SK-N-SH (cell line): ENCODE results near the gene RNF169. TPM values are rescaled to one million over a fixed set of nuclear protein-coding genes. Genes with fewer than 3 reads are reported as not detected.

Experiments
- CTCF ChIA-PET: fragments of 300-600, 350-600 bp; formaldehyde crosslinking; extraction: SDS; loops from one replicate; lab custom pipeline; 2021; lab: Yijun Ruan, JAX
- POLR2A ChIA-PET: fragments of 350-600 bp; sonication (Branson Sonifier 250); formaldehyde crosslinking; extraction: SDS; loops from one replicate; lab custom pipeline; 2020; ENCODE audit warnings: antibody characterized with exemption, inconsistent platforms; lab: Yijun Ruan, JAX
- DNase-seq: peaks from one replicate; pipeline ENCODE4 v3.0.0; 2012
- H2AFZ ChIP-seq: fragments of 200-600 bp; sonication (generic); 2 replicates; pipeline ENCODE4 v1.8.1; 2016; ENCODE audit warnings: antibody characterized with exemption, mild to moderate bottlenecking, low read depth
- H3F3A ChIP-seq: fragments of 200-600 bp; sonication (generic); replicated peaks from 2 replicates; pipeline ENCODE3; 2016; ENCODE audit warnings: antibody characterized with exemption, mild to moderate bottlenecking; ENCODE audit not compliant: insufficient read depth
- H3K27ac ChIP-seq, 2 experiments: fragments of 200-500 bp in 1 of 2; fragments of 200-600 bp in 1 of 2; sonication (Bioruptor generic) in 1 of 2; sonication (generic), shearing (Covaris generic) in 1 of 2; 2 replicates each; pipeline versions ENCODE4 v1.5.1 to v1.6.1; 2014 to 2016; ENCODE audit warnings: low read depth in 2 of 2, inconsistent platforms in 1 of 2, low read length in 1 of 2, mild to moderate bottlenecking in 1 of 2, mixed read lengths in 1 of 2
- H3K27me3 ChIP-seq: fragments of 200-600 bp; sonication (generic), shearing (Covaris generic); 2 replicates; pipeline ENCODE4 v1.6.1; 2016; ENCODE audit warnings: mixed run types; ENCODE audit not compliant: insufficient read depth
- H3K36me3 ChIP-seq, 2 experiments: fragments of 200-500 bp in 1 of 2; fragments of 200-600 bp in 1 of 2; sonication (Bioruptor generic) in 1 of 2; sonication (generic) in 1 of 2; replicated peaks in 1 of 2; 2 replicates each; pipeline versions ENCODE3 to v1.5.1; 2014 to 2016; ENCODE audit warnings: low read length in 1 of 2, mild to moderate bottlenecking in 1 of 2; ENCODE audit not compliant: insufficient read depth in 2 of 2, control insufficient read depth in 1 of 2
- H3K4me1 ChIP-seq, 2 experiments: fragments of 200-500 bp in 1 of 2; fragments of 200-600 bp in 1 of 2; sonication (Bioruptor generic) in 1 of 2; sonication (generic), shearing (Covaris generic) in 1 of 2; 2 replicates each; pipeline versions ENCODE4 v1.5.1 to v1.6.1; 2014 to 2016; ENCODE audit warnings: low read depth in 1 of 2, low read length in 1 of 2, mixed run types in 1 of 2; ENCODE audit not compliant: insufficient read depth in 2 of 2, control insufficient read depth in 1 of 2
- H3K4me2 ChIP-seq: fragments of 200-600 bp; sonication (generic), shearing (Covaris generic); 2 replicates; pipeline ENCODE4 v1.6.1; 2017; ENCODE audit warnings: mixed run types
- H3K4me3 ChIP-seq, 2 experiments: fragments of 200-500 bp in 1 of 2; fragments of 200-600 bp in 1 of 2; sonication (Bioruptor generic) in 1 of 2; sonication (generic), shearing (Covaris generic) in 1 of 2; 2 replicates each; pipeline versions ENCODE4 v1.5.1 to v1.8.1; 2014 to 2016; ENCODE audit warnings: low read depth in 2 of 2, inconsistent platforms in 1 of 2, low read length in 1 of 2, mild to moderate bottlenecking in 1 of 2, mixed read lengths in 1 of 2, moderate library complexity in 1 of 2
- H3K79me2 ChIP-seq: fragments of 200-600 bp; sonication (generic); 2 replicates; pipeline ENCODE4 v1.8.1; 2017; ENCODE audit warnings: mild to moderate bottlenecking; ENCODE audit not compliant: insufficient read depth
- H3K9ac ChIP-seq: fragments of 200-600 bp; sonication (generic); 2 replicates; pipeline ENCODE4 v1.6.1; 2017; ENCODE audit warnings: mixed run types
- H3K9me2 ChIP-seq: fragments of 200-600 bp; sonication (generic); 2 replicates; pipeline ENCODE4 v1.6.1; 2017; ENCODE audit warnings: mixed run types
- H3K9me3 ChIP-seq: fragments of 200-600 bp; sonication (generic); 2 replicates; pipeline ENCODE4 v1.6.1; 2017; ENCODE audit warnings: mixed run types, mild to moderate bottlenecking, moderate library complexity
- H4K20me1 ChIP-seq: fragments of 200-600 bp; sonication (generic); 2 replicates; pipeline ENCODE4 v1.6.1; 2017; ENCODE audit warnings: mild to moderate bottlenecking, mixed run types; ENCODE audit not compliant: insufficient read depth
- CHD2 ChIP-seq: fragments of 150-350 bp; IDR thresholded peaks from 2 replicates; pipeline ENCODE4 v1.6.1; 2018; ENCODE audit warnings: low read length; ENCODE audit not compliant: partially characterized antibody
- ELF1 ChIP-seq: IDR thresholded peaks from 2 replicates; pipeline ENCODE4 v1.4.0; 2012
- EP300 ChIP-seq, 2 experiments: IDR thresholded peaks; 2 replicates each; pipeline versions ENCODE4 v1.4.0 to v1.6.1; 2012; ENCODE audit warnings: borderline replicate concordance in 1 of 2, low read depth in 1 of 2, low read length in 1 of 2
- EZH2phosphoT487 ChIP-seq: fragments of 200-600 bp; sonication (generic); IDR thresholded peaks from 2 replicates; pipeline ENCODE4 v1.6.1; 2017; ENCODE audit warnings: low read depth, mixed run types, mild to moderate bottlenecking, antibody characterized with exemption, moderate library complexity, borderline replicate concordance
- GABPA ChIP-seq: IDR thresholded peaks from 2 replicates; pipeline ENCODE4 v1.4.0; 2012; ENCODE audit warnings: low read depth, mild to moderate bottlenecking
- GATA2 ChIP-seq: sonication (generic); formaldehyde crosslinking; IDR thresholded peaks from 2 replicates; pipeline ENCODE4 v1.5.0; 2020; ENCODE audit warnings: mild to moderate bottlenecking, missing genetic modification reagents
- MEF2A ChIP-seq: IDR thresholded peaks from 2 replicates; pipeline ENCODE4 v1.4.0; 2012; ENCODE audit warnings: low read depth, borderline replicate concordance
- MXI1 ChIP-seq: IDR thresholded peaks from 2 replicates; pipeline ENCODE4 v1.6.1; 2012; ENCODE audit warnings: mild to moderate bottlenecking, low read depth, low read length, improper control_type of control experiment
- NFIC ChIP-seq: IDR thresholded peaks from 2 replicates; pipeline ENCODE4 v1.4.0; 2012; ENCODE audit warnings: borderline replicate concordance
- NRF1 ChIP-seq: IDR thresholded peaks from 2 replicates; pipeline ENCODE4 v1.6.1; 2012; ENCODE audit warnings: low read depth, mild to moderate bottlenecking, low read length
- RAD21 ChIP-seq: IDR thresholded peaks from 2 replicates; pipeline ENCODE4 v1.6.1; 2012; ENCODE audit warnings: mild to moderate bottlenecking, low read length
- RCOR1 ChIP-seq: fragments of 150-350 bp; IDR thresholded peaks from 2 replicates; pipeline ENCODE4 v1.6.1; 2017; ENCODE audit warnings: antibody characterized with exemption, low read length
- REST ChIP-seq: IDR thresholded peaks from 2 replicates; pipeline ENCODE4 v1.6.1; 2012; ENCODE audit warnings: mild to moderate bottlenecking, low read depth, low read length, moderate library complexity
- RXRA ChIP-seq: IDR thresholded peaks from 2 replicates; pipeline ENCODE4 v1.4.0; 2012; ENCODE audit warnings: low read depth, mild to moderate bottlenecking, borderline replicate concordance
- SIN3A ChIP-seq: IDR thresholded peaks from 2 replicates; pipeline ENCODE4 v1.6.1; 2012; ENCODE audit warnings: low read depth, mild to moderate bottlenecking, low read length, moderate library complexity, borderline replicate concordance
- TCF12 ChIP-seq: IDR thresholded peaks from 2 replicates; pipeline ENCODE4 v1.4.0; 2012
- TEAD4 ChIP-seq: IDR thresholded peaks from 2 replicates; pipeline ENCODE4 v1.4.0; 2012; ENCODE audit warnings: mild to moderate bottlenecking, borderline replicate concordance; ENCODE audit not compliant: insufficient read depth
- YY1 ChIP-seq: IDR thresholded peaks from 2 replicates; pipeline ENCODE4 v1.4.0; 2012; ENCODE audit warnings: low read depth, mild to moderate bottlenecking
- WGBS: methylation state at CpG from one replicate; pipeline ENCODE4 v1.1.6; 2017; ENCODE audit warnings: low lambda C conversion rate; 5-methylcytosine and 5-hydroxymethylcytosine counted together
- polyA plus RNA-seq, 3 experiments: library from polyadenylated mRNA; depleted of rRNA; stranded (reverse); fragments of >200 nt; gene quantifications; 2 replicates each; pipeline ENCODE4 v1.2.3, GENCODE V29; 2012
- TF ChIP-seq, protein P1 (sequence below): IDR thresholded peaks from 2 replicates; pipeline ENCODE4 v1.4.0; 2012; ENCODE audit warnings: low read depth
- TF ChIP-seq, protein P2 (sequence below): IDR thresholded peaks from 2 replicates; pipeline ENCODE4 v1.4.0; 2012; ENCODE audit warnings: low read depth, borderline replicate concordance

RNF169 gene
- polyA plus RNA-seq, 1 of the 3 experiments (the other 2 are of a cell fraction), result 2.2 TPM

GRCh38 chr11:74729397-74729796 is 19.3 kb upstream of the RNF169 start:
- 51% methylated on average over 4 of the region's 4 CpGs for WGBS
- Histone ChIP-seq H3K9me2 (no peaks in the 10 kb centered on the region), H4K20me1 (no peaks in the 10 kb centered on the region), H3K4me3 (no peak overlapping the region), H3K27me3 (peaks cover 48% of the 10 kb centered on the region), H3K79me2 (no peaks in the 10 kb centered on the region), H3K4me1 (no peaks in the 10 kb centered on the region; a peak in 1 of 4 replicates), H2AFZ (no peak overlapping the region), H3K27ac (no peak overlapping the region)
- no peak for TF ChIP-seq RAD21
- no peak for TF ChIP-seq RXRA
- TF ChIP-seq MEF2A, result no peak
- TF ChIP-seq REST, result no peak
- no peak for TF ChIP-seq EZH2phosphoT487
- TF ChIP-seq TCF12, result no peak
- no peak for TF ChIP-seq RCOR1
- no peak for TF ChIP-seq GABPA
- no peak for TF ChIP-seq ELF1
- TF ChIP-seq SIN3A, result no peak
- TF ChIP-seq, protein P1, sequence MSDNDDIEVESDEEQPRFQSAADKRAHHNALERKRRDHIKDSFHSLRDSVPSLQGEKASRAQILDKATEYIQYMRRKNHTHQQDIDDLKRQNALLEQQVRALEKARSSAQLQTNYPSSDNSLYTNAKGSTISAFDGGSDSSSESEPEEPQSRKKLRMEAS, result no peak
- TF ChIP-seq, protein P2, sequence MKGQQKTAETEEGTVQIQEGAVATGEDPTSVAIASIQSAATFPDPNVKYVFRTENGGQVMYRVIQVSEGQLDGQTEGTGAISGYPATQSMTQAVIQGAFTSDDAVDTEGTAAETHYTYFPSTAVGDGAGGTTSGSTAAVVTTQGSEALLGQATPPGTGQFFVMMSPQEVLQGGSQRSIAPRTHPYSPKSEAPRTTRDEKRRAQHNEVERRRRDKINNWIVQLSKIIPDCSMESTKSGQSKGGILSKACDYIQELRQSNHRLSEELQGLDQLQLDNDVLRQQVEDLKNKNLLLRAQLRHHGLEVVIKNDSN, result no peak
- no peak for TF ChIP-seq TEAD4
- no peak for TF ChIP-seq NFIC
- TF ChIP-seq YY1, result no peak
- no peak for TF ChIP-seq GATA2
- no peak for TF ChIP-seq NRF1
- no peak for TF ChIP-seq EP300 (IDR thresholded peaks at IDR 0.05; ENCODE audit: borderline replicate concordance in 1 of 2, low read depth in 1 of 2, low read length in 1 of 2)
- no peak for TF ChIP-seq CHD2
- no peak for TF ChIP-seq MXI1
- TF ChIP-seq, all 33 proteins: peak for 0
- no peaks in the 10 kb centered on the region for H3K36me3 ChIP-seq
- H3K4me2 ChIP-seq, result no peak overlapping the region
- H3K9me3 ChIP-seq, result no peaks in the 10 kb centered on the region
- ChIA-PET POLR2A (no interaction called here), CTCF (interaction anchor here (0.6 to 8.0 kb wide), 2 partner anchors 24 to 73 kb away, joined by 3 to 243 read pairs; no protein-coding TSS in a partner anchor)
- no peak overlapping the region for H3K9ac ChIP-seq
- no peak for DNase-seq
- H3F3A ChIP-seq, result no peaks in the 10 kb centered on the region
